Kidney epithelial cell (primary cell): ENCODE results near the gene HYOU1. TPM values are rescaled to one million over a fixed set of nuclear protein-coding genes. Genes with fewer than 3 reads are reported as not detected.

ENCODE experiments used
- DNase-seq: peaks from one replicate; pipeline ENCODE4 v3.0.0-alpha.2; 2010; ENCODE audit warnings: low read depth
- H3K27me3 ChIP-seq: 2 replicates; pipeline ENCODE4 v1.6.0; 2011; ENCODE audit warnings: low read length; ENCODE audit not compliant: control insufficient read depth, insufficient read depth
- H3K36me3 ChIP-seq: 2 replicates; pipeline ENCODE4 v1.5.1; 2011; ENCODE audit warnings: low read length; ENCODE audit not compliant: control insufficient read depth, insufficient read depth
- H3K4me3 ChIP-seq: 2 replicates; pipeline ENCODE4 v1.5.1; 2011; ENCODE audit warnings: low read depth, mild to moderate bottlenecking, control low read depth, low read length
- CTCF ChIP-seq: IDR thresholded peaks from 2 replicates; pipeline ENCODE4 v1.5.1; 2011; ENCODE audit warnings: mild to moderate bottlenecking, moderate library complexity, low read length, control low read depth, inconsistent platforms; ENCODE audit not compliant: insufficient read depth, poor library complexity, severe bottlenecking
- total RNA-seq: library from RNA; depleted of rRNA; stranded (reverse); fragments of >200 nt; gene quantifications from 2 replicates; pipeline ENCODE4 v1.2.3, GENCODE V29; 2015

Gene HYOU1
- total RNA-seq, 1 donor from 2014 or later = 303 TPM

GRCh38 chr11:118996926-118997626 is 59.9 kb downstream of the HYOU1 start:
- H3K4me3 ChIP-seq = peak overlapping the region; percentile 90
- peaks cover 1% of the 10 kb centered on the region for H3K36me3 ChIP-seq
- TF ChIP-seq CTCF = no peak
- no peaks in the 10 kb centered on the region for H3K27me3 ChIP-seq
- DNase-seq = no peak

Other genes with a start within 250 kb of the HYOU1 start
- under 0.01 and 0.14 TPM in 2 replicates for gene CXCR5, start 173.3 kb downstream of the HYOU1 start, total RNA-seq
- 48.3 and 51.9 TPM in 2 replicates for gene BCL9L, start 131.3 kb downstream of the HYOU1 start, total RNA-seq
- gene UPK2, start 100.9 kb downstream of the HYOU1 start, total RNA-seq = 0.25 TPM in 1 of 2 replicates, not detected in the other
- not detected in 2 replicates for gene FOXR1, start 85.4 kb downstream of the HYOU1 start, total RNA-seq
- gene CENATAC, start 59.1 kb downstream of the HYOU1 start, total RNA-seq = 25.4 and 29.8 TPM in 2 replicates
- gene RPS25, start 38.9 kb downstream of the HYOU1 start, total RNA-seq = 1,597 and 2,068 TPM in 2 replicates
- 61.2 and 72.6 TPM in 2 replicates for gene TRAPPC4, start 38.4 kb downstream of the HYOU1 start, total RNA-seq
- 20.7 and 27.9 TPM in 2 replicates for gene SLC37A4, start 26.3 kb downstream of the HYOU1 start, total RNA-seq
- 30.7 and 39.0 TPM in 2 replicates for gene VPS11, start 10.6 kb upstream of the HYOU1 start, total RNA-seq
- 27.7 and 29.7 TPM in 2 replicates for gene HMBS, start 27.7 kb upstream of the HYOU1 start, total RNA-seq
- 16.4 and 26.6 TPM in 2 replicates for gene DPAGT1, start 44.6 kb upstream of the HYOU1 start, total RNA-seq
- gene C2CD2L, start 50.1 kb upstream of the HYOU1 start, total RNA-seq = 11.8 and 12.7 TPM in 2 replicates
- gene HINFP, start 64.4 kb upstream of the HYOU1 start, total RNA-seq = 25.0 and 28.8 TPM in 2 replicates
- 0.13 and 0.82 TPM in 2 replicates for gene ABCG4, start 91.8 kb upstream of the HYOU1 start, total RNA-seq
- 10.6 and 15.0 TPM in 2 replicates for gene NLRX1, start 111.5 kb upstream of the HYOU1 start, total RNA-seq
- not detected in 2 replicates for gene NHERF4, start 128.3 kb upstream of the HYOU1 start, total RNA-seq
- gene CBL, start 149.1 kb upstream of the HYOU1 start, total RNA-seq = 22.5 and 23.7 TPM in 2 replicates